ENCODE data around the gene SH3GLB2.
"Not testable (repeated sequence)": the region's sequence is repeated elsewhere in the genome, so short reads cannot be mapped to it uniquely, and the experiment has no call there.

The SH3GLB2 gene

DNA sequence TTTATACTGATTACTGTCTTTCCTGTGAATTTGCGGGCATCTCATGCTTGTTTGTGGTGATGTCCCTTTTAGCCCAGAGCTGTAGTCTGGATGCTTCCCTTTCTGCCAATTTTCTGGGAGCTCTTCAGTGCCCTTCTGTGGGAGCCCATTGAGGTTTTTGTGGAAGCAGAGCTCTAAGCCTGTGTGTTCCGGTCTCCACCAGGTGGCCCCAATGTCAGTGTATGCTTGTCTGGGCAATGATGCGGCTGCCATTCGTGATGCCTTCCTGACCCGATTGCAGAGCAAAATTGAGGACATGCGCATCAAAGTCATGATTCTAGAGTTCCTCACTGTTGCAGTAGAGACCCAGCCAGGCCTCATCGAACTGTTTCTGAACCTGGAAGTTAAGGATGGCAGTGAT is 35.1 kb downstream of the SH3GLB2 start:
- peak in 1 of 2 experiments; percentile 22 for DNase-seq

DNA sequence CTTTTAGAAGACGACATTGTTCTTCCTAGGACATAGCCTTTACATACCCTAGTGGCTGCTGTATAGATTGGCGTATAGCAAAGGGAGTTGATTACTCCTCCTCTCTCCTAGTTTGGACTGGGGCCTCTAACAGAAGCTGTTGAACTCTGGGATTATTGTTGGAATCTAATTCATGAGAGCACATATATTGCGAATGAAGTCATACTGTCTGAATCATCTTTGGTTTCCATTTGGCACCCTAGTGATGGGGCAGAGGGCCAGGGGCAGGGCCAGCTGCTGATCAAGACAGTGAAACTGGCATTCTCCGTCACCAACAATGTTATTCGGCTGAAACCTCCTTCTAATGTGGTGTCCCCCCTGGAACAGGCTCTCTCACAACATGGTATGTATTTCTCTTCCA is 40.3 kb downstream of the SH3GLB2 start:
- DNase-seq = no peak

DNA sequence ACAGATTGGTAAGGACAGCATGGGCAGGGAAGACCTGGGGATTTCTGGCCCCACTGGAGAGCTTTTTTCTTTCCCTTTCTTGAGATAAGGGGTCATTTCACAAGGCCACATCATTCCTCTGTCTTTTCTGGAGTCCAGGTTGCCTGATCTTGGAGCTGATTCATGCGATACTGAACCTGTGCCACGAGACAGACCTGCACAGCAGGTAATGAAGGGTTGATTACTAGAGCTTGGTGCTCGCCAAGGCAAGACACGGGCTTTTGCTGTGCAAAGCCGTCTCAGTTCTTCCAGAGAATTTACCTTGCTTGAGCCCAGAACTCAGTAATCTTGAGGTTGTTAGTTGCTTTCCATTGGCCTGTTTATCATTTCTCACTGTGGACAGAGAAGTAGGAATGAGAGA is 41.5 kb downstream of the SH3GLB2 start:
- no peak for DNase-seq

DNA sequence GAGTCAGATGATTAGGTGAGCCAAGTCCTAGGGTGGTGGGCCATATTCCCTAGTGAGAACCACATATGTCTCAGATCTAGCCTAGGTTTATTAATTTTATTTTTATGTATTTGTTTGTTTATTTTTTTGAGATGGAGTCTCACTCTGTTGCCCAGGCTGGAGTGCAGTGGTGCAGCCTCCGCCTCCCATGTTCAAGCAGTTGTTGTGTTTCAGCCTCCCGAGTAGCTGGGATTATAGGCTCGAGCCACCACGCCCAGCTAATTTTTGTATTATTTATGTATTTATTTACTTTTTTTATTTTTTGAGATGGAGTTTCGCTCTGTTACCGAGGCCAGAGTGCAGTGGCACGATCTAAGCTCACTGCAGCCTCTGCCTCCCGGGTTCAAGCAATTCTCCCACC is 44.6 kb downstream of the SH3GLB2 start:
- DNase-seq = no peak

DNA sequence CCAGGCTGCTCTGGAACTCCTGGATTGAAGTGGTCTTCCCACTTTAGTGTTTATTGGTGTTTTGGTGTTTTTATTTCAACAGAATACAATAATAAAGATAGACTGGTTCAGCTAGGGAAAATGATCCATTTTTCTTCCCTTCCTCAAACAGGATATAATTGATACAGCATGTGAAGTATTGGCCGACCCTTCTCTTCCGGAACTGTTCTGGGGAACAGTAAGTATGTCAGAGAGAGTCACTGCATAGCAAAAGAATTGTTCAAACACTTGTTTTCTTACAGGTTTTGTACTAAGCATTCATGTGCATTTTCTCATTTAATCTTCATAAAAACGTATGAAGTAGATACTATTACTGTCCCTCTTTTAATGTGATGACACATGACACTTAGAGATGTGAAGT is 49.0 kb downstream of the SH3GLB2 start:
- no peak for DNase-seq

DNA sequence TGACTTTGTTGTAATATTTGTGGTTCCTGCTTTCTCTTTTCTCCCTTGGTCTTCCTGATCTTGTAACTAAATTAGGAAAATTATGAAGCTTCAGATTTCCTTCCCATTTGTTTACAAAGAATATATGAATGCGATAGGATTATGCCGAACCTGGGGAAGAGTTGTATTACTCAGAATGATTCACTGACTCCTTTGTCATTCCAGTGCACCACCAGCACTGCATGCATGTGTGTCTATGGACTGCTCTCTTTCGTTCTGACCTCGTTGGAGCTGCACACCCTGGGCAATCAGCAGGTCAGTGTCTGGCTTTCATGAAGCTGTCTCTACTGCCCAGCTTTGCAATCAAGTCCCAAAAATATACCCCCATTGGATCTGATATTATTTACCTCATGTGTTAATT is 55.2 kb downstream of the SH3GLB2 start:
- no peak for DNase-seq

DNA sequence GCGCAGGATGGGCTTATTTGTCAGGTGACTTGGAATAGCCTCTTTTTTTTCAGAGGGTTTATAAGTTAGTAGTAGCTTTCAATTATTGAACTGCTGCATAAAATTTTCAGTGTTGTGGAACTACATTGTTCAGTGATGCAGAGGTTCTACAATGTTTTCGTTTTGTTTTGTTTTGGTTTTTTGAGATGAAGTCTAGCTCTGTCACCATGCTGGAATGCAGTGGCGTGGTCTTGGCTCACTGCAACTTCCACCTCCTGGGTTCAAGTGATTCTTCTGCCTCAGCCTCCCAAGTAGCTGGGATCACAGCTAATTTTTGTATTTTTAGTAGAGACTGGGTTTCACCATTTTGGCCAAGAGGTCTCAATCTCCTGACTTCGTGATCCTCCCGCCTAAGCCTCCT is 58.6 kb downstream of the SH3GLB2 start:
- no peak for DNase-seq

DNA sequence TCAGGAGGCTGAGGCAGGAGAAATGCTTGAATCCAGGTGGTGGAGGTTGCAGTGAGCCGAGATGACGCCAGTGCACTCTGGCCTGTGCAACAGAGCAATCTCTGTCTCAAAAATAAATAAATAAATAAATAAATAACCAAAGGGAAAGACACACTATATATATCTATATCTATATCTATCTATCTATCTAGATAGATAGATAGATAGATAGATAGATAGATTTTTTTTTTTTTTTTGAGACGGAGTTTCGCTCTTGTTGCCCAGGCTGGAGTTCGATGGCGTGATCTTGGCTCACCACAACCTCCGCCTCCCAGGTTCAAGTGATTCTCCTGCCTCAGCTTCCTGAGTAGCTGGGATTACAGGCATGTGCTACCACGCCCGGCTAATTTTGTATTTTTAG is 66.7 kb downstream of the SH3GLB2 start:
- DNase-seq = not testable (repeated sequence)
